Kidney epithelial cell (primary cell): ENCODE data around the gene TTC9B. TPM values are rescaled to one million over a fixed set of nuclear protein-coding genes. Genes with fewer than 3 reads are reported as not detected.

Source experiments
- DNase-seq: peaks from one replicate; pipeline ENCODE4 v3.0.0-alpha.2; 2010; ENCODE audit warnings: low read depth
- H3K27me3 ChIP-seq: 2 replicates; pipeline ENCODE4 v1.6.0; 2011; ENCODE audit warnings: low read length; ENCODE audit not compliant: control insufficient read depth, insufficient read depth
- H3K36me3 ChIP-seq: 2 replicates; pipeline ENCODE4 v1.5.1; 2011; ENCODE audit warnings: low read length; ENCODE audit not compliant: control insufficient read depth, insufficient read depth
- H3K4me3 ChIP-seq: 2 replicates; pipeline ENCODE4 v1.5.1; 2011; ENCODE audit warnings: low read depth, mild to moderate bottlenecking, control low read depth, low read length
- total RNA-seq: library from RNA; depleted of rRNA; stranded (reverse); fragments of >200 nt; gene quantifications from 2 replicates; pipeline ENCODE4 v1.2.3, GENCODE V29; 2015
- TF ChIP-seq, protein P1 (sequence below): IDR thresholded peaks from 2 replicates; pipeline ENCODE4 v1.5.1; 2011; ENCODE audit warnings: mild to moderate bottlenecking, moderate library complexity, low read length, control low read depth, inconsistent platforms; ENCODE audit not compliant: insufficient read depth, poor library complexity, severe bottlenecking

The TTC9B gene
- total RNA-seq, 1 donor from 2014 or later = not detected

DNA sequence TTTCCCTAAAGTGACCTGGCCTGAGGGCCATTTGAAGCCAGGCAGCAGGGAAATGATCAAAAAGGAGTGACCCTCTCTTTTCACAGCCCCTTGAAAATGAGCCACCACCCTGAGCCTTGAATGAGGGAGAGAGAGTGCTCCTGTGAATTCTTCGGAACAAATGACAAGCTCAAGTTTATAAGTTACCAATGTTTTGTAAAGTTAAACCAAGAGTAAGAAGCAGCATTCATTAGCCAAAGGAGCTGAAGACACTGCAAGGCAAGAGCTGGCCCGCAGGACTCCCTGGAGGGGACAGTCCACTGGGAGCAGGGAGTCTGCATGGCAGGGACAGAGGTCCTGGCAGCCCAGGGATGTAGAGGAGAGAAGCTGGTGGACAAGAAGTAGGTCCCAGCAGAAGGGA is 25.0 kb upstream of the TTC9B start:
- DNase-seq = no peak
- Histone ChIP-seq H3K4me3 (no peak overlapping the region), H3K36me3 (no peaks in the 10 kb centered on the region), H3K27me3 (no peaks in the 10 kb centered on the region)
- TF ChIP-seq, protein P1, sequence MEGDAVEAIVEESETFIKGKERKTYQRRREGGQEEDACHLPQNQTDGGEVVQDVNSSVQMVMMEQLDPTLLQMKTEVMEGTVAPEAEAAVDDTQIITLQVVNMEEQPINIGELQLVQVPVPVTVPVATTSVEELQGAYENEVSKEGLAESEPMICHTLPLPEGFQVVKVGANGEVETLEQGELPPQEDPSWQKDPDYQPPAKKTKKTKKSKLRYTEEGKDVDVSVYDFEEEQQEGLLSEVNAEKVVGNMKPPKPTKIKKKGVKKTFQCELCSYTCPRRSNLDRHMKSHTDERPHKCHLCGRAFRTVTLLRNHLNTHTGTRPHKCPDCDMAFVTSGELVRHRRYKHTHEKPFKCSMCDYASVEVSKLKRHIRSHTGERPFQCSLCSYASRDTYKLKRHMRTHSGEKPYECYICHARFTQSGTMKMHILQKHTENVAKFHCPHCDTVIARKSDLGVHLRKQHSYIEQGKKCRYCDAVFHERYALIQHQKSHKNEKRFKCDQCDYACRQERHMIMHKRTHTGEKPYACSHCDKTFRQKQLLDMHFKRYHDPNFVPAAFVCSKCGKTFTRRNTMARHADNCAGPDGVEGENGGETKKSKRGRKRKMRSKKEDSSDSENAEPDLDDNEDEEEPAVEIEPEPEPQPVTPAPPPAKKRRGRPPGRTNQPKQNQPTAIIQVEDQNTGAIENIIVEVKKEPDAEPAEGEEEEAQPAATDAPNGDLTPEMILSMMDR = no peak

DNA sequence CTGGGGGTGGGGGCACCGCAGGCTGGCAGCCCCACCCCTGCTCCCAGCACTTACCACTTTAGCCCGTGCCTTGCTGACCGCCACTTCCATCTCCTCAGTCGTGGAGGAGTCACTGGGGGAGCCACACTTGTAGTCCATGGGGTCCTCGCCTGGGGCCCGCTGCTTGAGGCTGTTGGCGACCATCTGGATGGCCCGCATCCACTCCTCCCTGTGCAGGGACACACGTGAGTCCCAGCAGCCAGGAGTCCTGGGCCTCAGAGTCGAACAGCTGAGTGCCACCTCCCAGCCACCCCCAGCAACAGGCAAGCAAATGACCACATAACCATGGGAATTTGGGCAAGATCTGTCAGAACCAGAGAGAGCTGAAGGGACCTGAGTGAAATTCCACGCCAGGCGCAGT is 24.3 kb upstream of the TTC9B start:
- TF ChIP-seq, protein P1 = no peak
- H3K27me3 ChIP-seq = no peaks in the 10 kb centered on the region
- H3K36me3 ChIP-seq = no peaks in the 10 kb centered on the region
- no peak for DNase-seq
- H3K4me3 ChIP-seq = no peak overlapping the region

DNA sequence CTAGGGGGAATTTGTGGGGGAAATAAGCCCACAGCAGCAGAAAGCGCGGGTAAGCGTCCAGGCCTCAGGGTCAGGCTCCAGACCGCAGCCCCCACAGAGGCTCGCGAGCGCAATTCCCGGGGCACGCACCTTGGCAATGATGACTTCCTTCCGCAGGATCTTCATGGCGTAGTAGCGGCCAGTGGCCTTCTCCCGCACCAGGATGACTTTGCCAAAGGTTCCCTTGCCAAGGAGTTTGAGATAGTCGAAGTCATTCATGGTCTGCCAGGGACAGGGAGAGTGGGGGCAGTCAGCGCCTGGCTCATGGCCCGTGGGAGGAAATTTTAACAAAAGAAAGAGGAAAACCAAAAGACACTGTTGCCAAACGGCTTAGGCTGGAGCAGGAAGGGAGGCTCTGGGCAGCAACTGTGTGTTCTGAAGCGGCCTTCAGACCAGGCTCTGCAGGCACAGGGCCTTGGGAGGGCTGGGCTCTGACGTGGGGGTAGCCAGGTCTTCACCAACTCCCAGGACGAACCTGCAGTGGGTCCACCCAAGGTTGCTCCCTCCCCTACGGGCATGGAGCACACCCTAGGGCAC is 23.7 kb upstream of the TTC9B start:
- no peak for DNase-seq
- no peaks in the 10 kb centered on the region for H3K36me3 ChIP-seq
- TF ChIP-seq, protein P1 = no peak

DNA sequence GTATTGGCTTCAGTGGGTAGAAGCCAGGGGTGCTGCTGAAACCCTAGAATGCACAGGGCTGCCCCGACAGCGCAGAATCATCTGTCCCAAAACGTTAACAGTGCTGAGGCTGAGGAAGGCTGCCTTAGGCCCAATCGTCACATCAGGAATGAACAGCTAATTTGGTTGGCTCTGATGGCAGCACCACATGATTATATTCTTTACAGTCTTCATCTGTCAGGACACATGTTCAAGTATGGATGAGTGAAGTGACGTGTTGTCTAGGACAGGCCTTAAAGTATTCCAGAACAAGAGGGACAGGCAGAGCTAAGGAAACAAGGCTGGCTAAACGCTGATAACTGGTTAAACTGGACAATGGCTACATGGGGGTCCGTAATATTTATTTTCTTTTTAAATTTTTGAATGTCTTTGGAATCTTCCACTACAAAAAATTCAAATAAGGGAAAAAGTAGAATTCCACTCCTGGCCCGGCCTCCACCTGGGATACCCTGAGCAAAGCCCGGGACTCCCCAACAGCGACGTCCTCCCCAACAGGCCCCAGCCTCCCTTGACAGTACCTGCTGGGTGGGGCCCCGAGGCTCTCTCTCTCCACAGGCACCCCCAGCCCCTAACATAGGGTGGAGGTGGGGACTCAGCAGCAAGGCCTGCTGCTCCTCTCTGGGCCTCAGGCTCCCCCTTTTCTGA is 23.1 kb upstream of the TTC9B start:
- H3K27me3 ChIP-seq = no peaks in the 10 kb centered on the region
- no peak for DNase-seq
- TF ChIP-seq, protein P1 = no peak
- H3K4me3 ChIP-seq = no peak overlapping the region
- no peaks in the 10 kb centered on the region for H3K36me3 ChIP-seq

More for the DNA sequence above, 23.7 kb upstream of the TTC9B start:
- Histone ChIP-seq H3K4me3 (no peak overlapping the region), H3K27me3 (no peaks in the 10 kb centered on the region)

DNA sequence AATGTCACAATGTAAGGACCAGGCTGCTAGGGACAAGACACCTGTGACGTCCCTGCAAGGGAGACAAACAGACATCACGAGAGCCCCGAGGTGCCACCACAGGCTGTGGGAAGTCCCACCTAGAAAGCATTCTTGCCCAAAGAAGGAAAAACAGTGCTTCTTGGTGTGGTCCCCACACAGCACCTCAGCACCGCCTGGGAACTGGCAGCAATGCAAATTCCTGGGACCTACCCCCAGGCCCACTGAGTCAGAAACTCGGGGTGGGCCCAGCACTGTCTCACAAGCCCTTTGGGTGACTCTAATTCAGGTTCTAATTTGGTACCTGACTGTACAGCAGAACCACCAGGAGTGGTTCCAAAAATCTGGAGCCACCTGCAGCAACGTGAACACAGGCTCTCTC is 22.1 kb upstream of the TTC9B start:
- Histone ChIP-seq H3K4me3 (no peak overlapping the region), H3K27me3 (no peaks in the 10 kb centered on the region), H3K36me3 (peaks cover 2% of the 10 kb centered on the region)
- DNase-seq = no peak
- TF ChIP-seq, protein P1 = no peak
